Measurements from ENCODE around the gene RFNG.

DNA sequence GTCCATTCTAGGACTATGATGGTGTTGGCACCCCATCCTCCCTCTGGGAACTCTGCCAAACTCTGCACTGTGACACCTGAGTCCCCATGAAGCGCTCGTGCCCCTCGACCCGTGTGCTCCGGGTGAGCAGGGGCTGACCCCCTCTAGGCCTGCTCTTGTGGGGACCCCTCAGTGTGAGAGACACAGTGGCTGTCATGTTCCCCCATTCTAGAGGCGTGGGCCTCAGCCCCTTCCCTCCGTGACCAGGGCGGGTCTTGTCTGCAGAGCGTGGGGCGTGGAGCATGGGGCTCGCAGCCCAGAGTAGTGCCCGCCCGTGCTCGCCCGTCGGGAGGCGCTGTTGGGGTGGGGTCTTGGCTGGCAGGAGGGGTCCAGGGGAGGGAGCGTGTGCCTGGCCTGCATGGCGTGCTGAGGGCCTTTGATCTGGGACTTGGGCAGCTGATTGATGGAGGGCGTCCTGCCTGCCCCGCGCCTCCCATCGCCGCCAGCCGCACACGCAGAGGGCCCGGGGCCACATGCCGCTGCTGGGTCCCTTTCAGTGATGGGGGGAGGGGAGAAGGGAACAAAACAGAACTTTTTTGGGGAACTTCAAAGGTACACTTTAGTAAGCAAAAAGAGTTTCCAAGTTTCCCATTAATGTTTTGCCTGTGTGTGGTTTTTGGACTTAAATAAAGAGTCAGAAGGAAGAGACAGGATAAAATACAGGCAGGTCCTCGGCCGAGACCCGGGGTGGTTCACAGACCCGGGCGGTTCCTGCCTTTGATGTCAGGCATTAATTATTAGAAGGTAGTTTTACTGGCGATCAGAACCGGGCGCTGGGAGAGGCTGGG is 51.4 kb downstream of the RFNG start:
- no peak for TF ChIP-seq POLR2A (IDR thresholded peaks at IDR 0.05)
- TF ChIP-seq, protein P1, sequence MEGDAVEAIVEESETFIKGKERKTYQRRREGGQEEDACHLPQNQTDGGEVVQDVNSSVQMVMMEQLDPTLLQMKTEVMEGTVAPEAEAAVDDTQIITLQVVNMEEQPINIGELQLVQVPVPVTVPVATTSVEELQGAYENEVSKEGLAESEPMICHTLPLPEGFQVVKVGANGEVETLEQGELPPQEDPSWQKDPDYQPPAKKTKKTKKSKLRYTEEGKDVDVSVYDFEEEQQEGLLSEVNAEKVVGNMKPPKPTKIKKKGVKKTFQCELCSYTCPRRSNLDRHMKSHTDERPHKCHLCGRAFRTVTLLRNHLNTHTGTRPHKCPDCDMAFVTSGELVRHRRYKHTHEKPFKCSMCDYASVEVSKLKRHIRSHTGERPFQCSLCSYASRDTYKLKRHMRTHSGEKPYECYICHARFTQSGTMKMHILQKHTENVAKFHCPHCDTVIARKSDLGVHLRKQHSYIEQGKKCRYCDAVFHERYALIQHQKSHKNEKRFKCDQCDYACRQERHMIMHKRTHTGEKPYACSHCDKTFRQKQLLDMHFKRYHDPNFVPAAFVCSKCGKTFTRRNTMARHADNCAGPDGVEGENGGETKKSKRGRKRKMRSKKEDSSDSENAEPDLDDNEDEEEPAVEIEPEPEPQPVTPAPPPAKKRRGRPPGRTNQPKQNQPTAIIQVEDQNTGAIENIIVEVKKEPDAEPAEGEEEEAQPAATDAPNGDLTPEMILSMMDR (IDR thresholded peaks at IDR 0.05) = no peak
